ENCODE results near the gene DIAPH2. TPM values are rescaled to one million over a fixed set of nuclear protein-coding genes. Genes with fewer than 3 reads are reported as not detected.

DIAPH2 gene
- total and polyA plus RNA-seq, 2 experiments from 2014 or later: 16.2 to 56.6 TPM

GRCh38 chrX:97551821-97552220 is 867.2 kb downstream of the DIAPH2 start:
- Mint-ChIP-seq H3K4me3 (no peak overlapping the region), H3K36me3 (ENCODE audit: low read depth) (no peaks in the 10 kb centered on the region; the same call in 2 of the 3 replicates), H3K4me1 (peaks cover 8% of the 10 kb centered on the region; the same call in 2 of the 3 replicates), H3K9me3 (no peaks in the 10 kb centered on the region; the same call in 2 of the 3 replicates), H3K27ac (no peak overlapping the region), H3K27me3 (ENCODE audit: insufficient read depth, low read depth, poor library complexity) (no peaks in the 10 kb centered on the region)
- ATAC-seq: no peak
- no peak for DNase-seq (ENCODE audit: low spot score)
- no peak overlapping the region for H3K4me3 ChIP-seq
- no peak for TF ChIP-seq EZH2phosphoT487 (IDR thresholded peaks at IDR 0.05; ENCODE audit: unreplicated experiment)
- TF ChIP-seq, protein P1, sequence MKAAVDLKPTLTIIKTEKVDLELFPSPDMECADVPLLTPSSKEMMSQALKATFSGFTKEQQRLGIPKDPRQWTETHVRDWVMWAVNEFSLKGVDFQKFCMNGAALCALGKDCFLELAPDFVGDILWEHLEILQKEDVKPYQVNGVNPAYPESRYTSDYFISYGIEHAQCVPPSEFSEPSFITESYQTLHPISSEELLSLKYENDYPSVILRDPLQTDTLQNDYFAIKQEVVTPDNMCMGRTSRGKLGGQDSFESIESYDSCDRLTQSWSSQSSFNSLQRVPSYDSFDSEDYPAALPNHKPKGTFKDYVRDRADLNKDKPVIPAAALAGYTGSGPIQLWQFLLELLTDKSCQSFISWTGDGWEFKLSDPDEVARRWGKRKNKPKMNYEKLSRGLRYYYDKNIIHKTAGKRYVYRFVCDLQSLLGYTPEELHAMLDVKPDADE (IDR thresholded peaks at IDR 0.05): no peak
- no peak for TF ChIP-seq POLR2AphosphoS5 (IDR thresholded peaks at IDR 0.05; ENCODE audit: low read depth)
- TF ChIP-seq ZNF114 (CRISPR knock-in tag; IDR thresholded peaks at IDR 0.05): no peak
- no peak for TF ChIP-seq CREB1 (CRISPR knock-in tag; IDR thresholded peaks at IDR 0.05; ENCODE audit: low read depth)
- no peak for TF ChIP-seq ZNF331 (CRISPR knock-in tag; IDR thresholded peaks at IDR 0.05; ENCODE audit: low read depth)
- no peak for TF ChIP-seq JUNB (IDR thresholded peaks at IDR 0.05; ENCODE audit: unreplicated experiment)
- no peak for TF ChIP-seq STAT1 (IDR thresholded peaks at IDR 0.05; ENCODE audit: unreplicated experiment)
- TF ChIP-seq CTCF (conservative IDR thresholded peaks at IDR 0.05; ENCODE audit: low read depth in 2 of 2): no peak
- TF ChIP-seq ZNF462 (CRISPR knock-in tag; IDR thresholded peaks at IDR 0.05): no peak
- TF ChIP-seq EZH2 (IDR thresholded peaks at IDR 0.05; ENCODE audit: low read depth, unreplicated experiment): no peak
- TF ChIP-seq NANOG (IDR thresholded peaks at IDR 0.05; ENCODE audit: borderline replicate concordance): no peak
- TF ChIP-seq REST (IDR thresholded peaks at IDR 0.05; ENCODE audit: unreplicated experiment): no peak
- peaks cover 6% of the 10 kb centered on the region; the same call in 1 of the 2 replicates for H3K4me1 ChIP-seq (ENCODE audit: insufficient read depth)
- H3K36me3 ChIP-seq (ENCODE audit: insufficient read depth): no peaks in the 10 kb centered on the region
- H3F3A ChIP-seq (replicated peaks; ENCODE audit: low read depth): no peaks in the 10 kb centered on the region
- no peaks in the 10 kb centered on the region for H3K27me3 ChIP-seq (ENCODE audit: insufficient read depth)
- H3K4me2 ChIP-seq: no peak overlapping the region
- H3K79me2 ChIP-seq (replicated peaks; ENCODE audit: insufficient read depth): no peaks in the 10 kb centered on the region
- H3K27ac ChIP-seq (ENCODE audit: low read depth): no peak overlapping the region
- no peaks in the 10 kb centered on the region for H3K9me2 ChIP-seq (ENCODE audit: insufficient read depth)
- H4K20me1 ChIP-seq (replicated peaks; ENCODE audit: insufficient read depth): no peaks in the 10 kb centered on the region
- H2AFZ ChIP-seq: no peak overlapping the region

Data from GM23338 (cell line).